SK-N-SH treated with all-trans-retinoic acid at 6 μM for 48 hours (cell line): ENCODE data around the gene MEGF9.

Source experiments
- BACH2 ChIP-seq: fragments of 250-450 bp; sonication (Bioruptor Pico); IDR thresholded peaks from 2 replicates; pipeline ENCODE4 v1.9.0; 2021; ENCODE audit warnings: mild to moderate bottlenecking, borderline replicate concordance
- PATZ1 ChIP-seq: fragments of 250-450 bp; sonication (Bioruptor Pico); IDR thresholded peaks from 2 replicates; pipeline ENCODE4 v1.8.0; 2020; ENCODE audit warnings: mild to moderate bottlenecking, moderate library complexity, borderline replicate concordance

GRCh38 chr9:120710110-120710981 lies 3.9 kb downstream of the MEGF9 start:
- no peak for TF ChIP-seq BACH2 (CRISPR knock-in tag)
- TF ChIP-seq PATZ1 (CRISPR knock-in tag) = no peak
